ENCODE measurements around the gene ATP5F1B. TPM values are rescaled to one million over a fixed set of nuclear protein-coding genes. Genes with fewer than 3 reads are reported as not detected.

The ATP5F1B gene
- polyA plus RNA-seq, 1 of the 3 experiments (the other 2 are of a cell fraction): 762 TPM

GRCh38 chr12:56600753-56601152 is 45.0 kb downstream of the ATP5F1B start:
- Histone ChIP-seq H3F3A (replicated peaks; ENCODE audit: insufficient read depth) (peaks cover 23% of the 10 kb centered on the region), H3K79me2 (ENCODE audit: insufficient read depth) (no peaks in the 10 kb centered on the region)
- POLR2A ChIA-PET: interaction anchor here (0.7 kb wide), 1 partner anchor 217 kb away, joined by 6 read pairs; no protein-coding TSS in a partner anchor

More at GRCh38 chr12:56600753-56601152, 45.0 kb downstream of the ATP5F1B start:
- WGBS (ENCODE audit: low lambda C conversion rate): 86% methylated on average over 6 of the region's 6 CpGs
- Histone ChIP-seq H3K4me3 (ENCODE audit: low read depth in 2 of 2, low read length in 1 of 2) (no peak overlapping the region), H3K27me3 (ENCODE audit: insufficient read depth) (no peaks in the 10 kb centered on the region), H4K20me1 (ENCODE audit: insufficient read depth) (no peaks in the 10 kb centered on the region), H3K9me3 (no peaks in the 10 kb centered on the region), H2AFZ (ENCODE audit: low read depth) (no peak overlapping the region), H3K27ac (ENCODE audit: low read depth in 2 of 2, low read length in 1 of 2) (no peak overlapping the region), H3K4me2 (no peak overlapping the region), H3K9me2 (no peaks in the 10 kb centered on the region), H3K4me1 (ENCODE audit: control insufficient read depth in 1 of 2, insufficient read depth in 2 of 2, low read depth in 1 of 2, low read length in 1 of 2) (no peaks in the 10 kb centered on the region), H3K36me3 (replicated peaks in 1 of 2; ENCODE audit: control insufficient read depth in 1 of 2, insufficient read depth in 2 of 2, low read length in 1 of 2) (peaks cover 37 to 90% of the 10 kb centered on the region in 2 experiments), H3K9ac (no peak overlapping the region)
- no peak for TF ChIP-seq RXRA (IDR thresholded peaks at IDR 0.05; ENCODE audit: borderline replicate concordance, low read depth)
- TF ChIP-seq IRF3 (IDR thresholded peaks at IDR 0.05; ENCODE audit: low read depth, low read length): no peak
- TF ChIP-seq NFIC (IDR thresholded peaks at IDR 0.05; ENCODE audit: borderline replicate concordance): no peak
- TF ChIP-seq EP300 (IDR thresholded peaks at IDR 0.05; ENCODE audit: borderline replicate concordance in 1 of 2, low read depth in 1 of 2, low read length in 1 of 2): no peak
- TF ChIP-seq FOXM1 (IDR thresholded peaks at IDR 0.05; ENCODE audit: low read depth): no peak
- no peak for TF ChIP-seq ELF1 (IDR thresholded peaks at IDR 0.05)
- TF ChIP-seq RAD21 (IDR thresholded peaks at IDR 0.05; ENCODE audit: low read length): no peak
- no peak for TF ChIP-seq REST (IDR thresholded peaks at IDR 0.05; ENCODE audit: low read depth, low read length)
- no peak for TF ChIP-seq USF2 (IDR thresholded peaks at IDR 0.05; ENCODE audit: borderline replicate concordance, low read depth, low read length)
- TF ChIP-seq USF1 (IDR thresholded peaks at IDR 0.05; ENCODE audit: borderline replicate concordance, low read depth): no peak
- no peak for TF ChIP-seq CHD2 (IDR thresholded peaks at IDR 0.05; ENCODE audit: low read length, partially characterized antibody)
- no peak for TF ChIP-seq JUND (IDR thresholded peaks at IDR 0.05)
- CTCF ChIA-PET: interaction anchor here (0.7 to 4.3 kb wide), 4 partner anchors 10 to 87 kb away, joined by 3 to 34 read pairs (median 16); no protein-coding TSS in a partner anchor
- no peak for DNase-seq
